Astrocyte of the hippocampus (primary cell): ENCODE results near the gene TRH.
"Not testable (repeated sequence)": the region's sequence is repeated elsewhere in the genome, so short reads cannot be mapped to it uniquely, and the experiment has no call there.

Experiments
- DNase-seq: peaks from one replicate; pipeline ENCODE4 v3.0.0; 2011; ENCODE audit warnings: low read depth, low spot score

Gene TRH

DNA sequence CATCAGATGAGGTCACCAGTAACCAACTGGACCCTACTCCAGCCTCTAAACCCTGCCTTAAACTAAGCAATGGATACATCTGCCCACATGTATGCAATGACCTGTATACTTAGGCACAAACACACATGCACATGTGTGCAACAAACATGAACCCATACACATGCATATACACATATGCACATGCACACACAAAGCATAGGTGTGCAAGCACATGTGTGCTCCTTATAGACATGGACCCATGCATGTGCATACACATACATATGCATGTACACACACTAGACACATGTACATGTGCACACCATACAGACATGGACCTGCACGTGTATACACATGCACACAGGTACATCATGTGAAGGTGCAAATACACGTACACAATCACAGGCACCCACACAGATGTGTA, 8.6 kb upstream of the TRH start:
- DNase-seq: no peak

DNA sequence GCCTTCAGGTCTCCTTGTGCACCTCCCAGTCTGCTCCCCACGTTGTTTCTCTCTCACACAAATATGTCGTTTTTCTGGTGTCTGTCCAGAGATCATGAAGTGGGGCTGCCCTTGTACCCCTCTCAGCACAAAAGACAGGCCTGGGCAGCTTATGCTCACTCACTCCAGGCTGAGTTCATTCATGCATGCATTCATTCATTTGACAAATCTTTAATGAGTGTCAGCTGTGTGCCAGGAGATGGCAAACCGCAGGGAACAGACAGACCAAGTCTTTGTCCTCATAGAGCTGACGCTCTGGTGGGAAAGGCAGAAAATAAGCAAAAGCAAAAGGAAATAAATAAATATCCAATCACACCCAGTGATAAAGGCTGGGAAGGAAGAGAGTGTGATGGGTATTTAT, 7.6 kb upstream of the TRH start:
- peak; percentile 18 for DNase-seq

DNA sequence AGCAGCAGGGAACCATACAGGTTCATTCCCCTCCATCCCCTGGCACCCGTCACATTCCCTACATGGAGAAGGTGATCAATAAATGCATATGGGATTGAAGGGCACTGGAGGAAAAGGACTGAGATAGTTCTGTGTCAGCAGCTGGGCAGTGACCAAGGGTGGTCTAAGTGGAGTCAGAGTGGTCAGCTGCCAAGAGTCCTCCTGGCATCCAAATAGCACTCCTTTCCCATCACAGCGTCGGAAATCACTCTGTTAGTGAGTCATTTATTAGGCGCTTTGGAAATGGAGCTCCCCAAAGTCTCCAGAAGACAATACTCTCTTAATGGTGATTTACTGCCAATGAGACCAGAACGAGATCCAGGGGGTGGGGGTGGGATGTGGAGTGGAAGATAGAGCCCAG, 6.8 kb upstream of the TRH start:
- no peak for DNase-seq

DNA sequence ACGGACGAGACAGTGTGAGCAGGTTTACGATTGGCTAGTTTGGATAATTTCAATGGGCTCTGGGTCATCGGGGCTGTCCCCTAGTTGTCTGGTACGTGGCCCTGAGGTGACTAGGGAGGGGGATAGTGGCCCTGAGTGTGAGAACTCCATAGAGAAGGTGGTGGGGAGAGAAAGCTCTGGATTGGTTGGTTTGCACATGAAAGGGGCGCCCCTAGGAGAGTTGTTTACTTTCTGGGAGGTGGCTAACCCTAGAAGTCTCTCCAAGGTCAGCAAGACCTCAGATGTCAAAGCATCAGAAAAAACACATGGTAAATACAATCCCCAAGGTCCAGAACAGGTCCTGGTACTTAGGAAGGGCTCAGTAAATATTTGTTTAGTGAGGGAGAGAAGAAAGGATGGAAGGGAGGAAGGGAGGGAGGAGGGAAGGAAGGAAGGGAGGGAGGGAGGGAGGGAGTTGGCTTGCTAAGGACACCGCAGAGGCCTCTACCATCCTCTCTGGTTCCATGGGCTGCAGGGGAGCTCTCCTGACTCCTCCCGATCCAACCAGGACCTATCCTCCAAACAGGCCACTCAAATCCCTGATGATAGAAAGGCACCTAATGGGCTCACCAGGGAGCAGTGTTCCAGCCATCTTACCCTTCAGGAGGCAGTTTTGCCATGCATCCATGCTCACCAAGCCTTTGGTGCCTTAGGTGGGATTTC, 3.0 kb upstream of the TRH start:
- DNase-seq: no peak

DNA sequence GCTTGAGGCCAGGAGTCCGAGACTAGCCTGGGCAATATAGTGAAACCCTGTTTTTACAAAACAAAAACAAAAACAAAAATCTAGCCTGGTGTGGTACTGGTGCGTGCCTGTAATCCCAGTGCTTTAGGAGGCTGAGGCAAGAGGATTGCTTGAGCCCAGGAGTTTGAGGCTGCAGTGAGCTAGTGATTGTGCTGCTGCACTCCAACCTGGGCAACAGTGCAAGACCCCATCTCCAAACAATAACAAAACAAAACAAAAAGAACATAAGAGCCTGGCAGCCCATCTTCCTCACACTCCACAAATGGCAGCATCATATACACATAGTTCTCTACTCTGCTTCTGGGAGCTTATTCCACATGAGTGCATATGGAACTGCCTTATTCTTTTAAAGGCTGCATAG, 2.2 kb upstream of the TRH start:
- no peak for DNase-seq

GRCh38 chr3:129973853-129974563, 512 bp upstream of the TRH start:
- DNase-seq: no peak

GRCh38 chr3:129974833-129975704, 549 bp downstream of the TRH start:
- peak; percentile 17 for DNase-seq

GRCh38 chr3:129975705-129976048, 1.2 kb downstream of the TRH start:
- no peak for DNase-seq

DNA sequence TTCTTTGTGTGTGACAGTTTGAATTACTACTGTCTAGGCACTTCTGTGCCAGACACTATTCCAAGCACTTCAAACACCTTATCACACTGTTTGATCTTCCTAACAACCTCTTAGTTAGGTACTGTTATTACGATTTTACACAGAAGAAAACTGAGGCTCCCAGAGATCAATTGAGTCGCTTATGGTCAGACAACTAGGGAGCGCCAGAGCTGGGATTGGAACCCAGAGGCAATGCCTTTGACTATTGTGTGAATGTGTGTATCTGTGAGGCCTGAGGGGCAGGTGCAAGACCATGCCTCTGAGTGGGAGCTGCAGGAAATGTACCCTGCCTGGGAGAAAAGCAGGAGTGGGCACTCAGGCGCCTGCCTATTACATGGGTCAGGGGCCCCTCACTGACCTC, 1.8 kb downstream of the TRH start:
- no peak for DNase-seq

DNA sequence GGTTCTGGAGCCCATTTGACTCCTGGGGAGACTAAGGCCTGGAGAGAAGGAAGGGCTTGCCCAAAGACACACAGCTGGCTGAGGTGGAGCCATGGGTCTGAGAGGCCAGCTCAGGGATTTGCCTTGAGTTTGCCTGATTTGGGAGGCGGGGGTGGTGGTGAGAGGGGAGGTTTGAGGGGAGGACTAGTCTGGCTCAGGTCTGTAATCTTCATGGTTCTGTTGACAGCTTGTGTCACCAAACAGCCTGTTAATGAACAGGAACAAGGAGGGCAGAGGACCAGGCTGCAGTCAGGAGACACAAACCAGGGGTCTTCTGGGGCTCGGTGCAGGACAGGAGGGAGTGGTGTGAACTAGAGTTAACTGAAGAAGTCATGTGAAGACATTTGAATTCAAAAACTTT, 3.6 kb downstream of the TRH start:
- DNase-seq: no peak

- no peak for DNase-seq
Measured at GRCh38 chr3:129979905-129980304, 5.4 kb downstream of the TRH start.

GRCh38 chr3:129983561-129983960, 9.0 kb downstream of the TRH start:
- no peak for DNase-seq

DNA sequence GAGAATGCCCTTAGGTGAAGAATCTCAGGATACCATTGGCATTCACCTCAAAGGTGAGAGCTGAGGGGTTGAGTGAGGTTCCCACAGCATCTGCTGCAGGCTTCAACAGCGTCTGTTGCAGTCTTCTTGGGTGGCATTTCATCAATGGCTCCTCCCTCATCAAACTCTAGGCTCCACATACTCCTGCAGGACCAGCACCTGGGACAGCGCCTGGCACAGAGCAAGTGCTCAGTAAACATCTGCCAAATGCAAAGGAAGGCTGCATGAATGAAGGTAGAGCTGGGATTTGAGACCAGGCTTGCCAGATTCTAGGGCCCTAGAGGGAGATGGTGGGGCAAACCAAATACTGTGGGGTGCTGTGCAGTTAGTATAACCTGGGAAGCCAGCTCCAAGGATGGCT, 9.6 kb downstream of the TRH start:
- DNase-seq: peak; percentile 36

DNA sequence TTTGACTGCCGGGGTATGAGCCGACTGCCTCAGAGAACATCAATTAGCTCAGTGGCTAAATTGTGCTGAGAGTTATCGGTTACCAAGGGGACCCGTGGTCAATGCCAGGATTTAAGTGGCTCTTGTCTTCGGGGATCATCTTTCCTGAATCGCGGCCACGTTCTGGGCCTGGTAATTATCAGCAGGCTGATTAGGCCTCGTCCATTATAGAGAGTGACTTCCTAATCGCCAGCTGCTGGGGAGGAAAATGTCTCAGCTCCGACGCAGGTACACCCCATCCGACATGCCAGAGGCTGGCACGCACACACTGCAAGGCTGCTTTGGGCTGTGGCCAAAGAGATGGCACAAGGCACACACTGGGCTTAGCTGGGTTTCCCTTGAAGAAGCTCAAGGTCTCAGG, 10.6 kb downstream of the TRH start:
- DNase-seq: no peak

- DNase-seq: no peak
Measured at GRCh38 chr3:129988429-129988828, 13.9 kb downstream of the TRH start.

DNA sequence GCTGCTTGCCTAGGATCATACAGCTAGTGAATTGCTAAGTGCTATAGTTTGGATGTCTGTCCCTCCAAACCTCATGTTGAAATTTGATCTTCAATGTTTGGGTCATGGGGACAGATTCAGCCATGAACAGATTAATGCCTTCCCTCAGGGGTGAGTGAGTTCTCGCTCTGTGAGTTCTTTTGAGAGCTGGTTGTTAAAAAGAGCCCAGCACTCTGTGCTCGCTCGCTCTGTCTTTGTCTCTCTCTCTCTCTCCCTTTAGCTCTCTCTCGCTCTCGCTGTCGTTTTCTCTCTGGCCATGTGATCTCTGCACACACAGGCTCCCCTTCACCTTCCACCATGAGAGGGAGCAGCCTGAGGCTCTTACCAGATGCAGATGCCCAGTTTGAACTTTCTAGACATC, 14.9 kb downstream of the TRH start:
- no peak for DNase-seq

GRCh38 chr3:129992781-129993180, 18.3 kb downstream of the TRH start:
- DNase-seq: peak; percentile 32

GRCh38 chr3:129994883-129995559, 20.5 kb downstream of the TRH start:
- no peak for DNase-seq

GRCh38 chr3:129996073-129996472, 21.6 kb downstream of the TRH start:
- DNase-seq: no peak

GRCh38 chr3:129999176-129999575, 24.7 kb downstream of the TRH start:
- not testable (repeated sequence) for DNase-seq

DNA sequence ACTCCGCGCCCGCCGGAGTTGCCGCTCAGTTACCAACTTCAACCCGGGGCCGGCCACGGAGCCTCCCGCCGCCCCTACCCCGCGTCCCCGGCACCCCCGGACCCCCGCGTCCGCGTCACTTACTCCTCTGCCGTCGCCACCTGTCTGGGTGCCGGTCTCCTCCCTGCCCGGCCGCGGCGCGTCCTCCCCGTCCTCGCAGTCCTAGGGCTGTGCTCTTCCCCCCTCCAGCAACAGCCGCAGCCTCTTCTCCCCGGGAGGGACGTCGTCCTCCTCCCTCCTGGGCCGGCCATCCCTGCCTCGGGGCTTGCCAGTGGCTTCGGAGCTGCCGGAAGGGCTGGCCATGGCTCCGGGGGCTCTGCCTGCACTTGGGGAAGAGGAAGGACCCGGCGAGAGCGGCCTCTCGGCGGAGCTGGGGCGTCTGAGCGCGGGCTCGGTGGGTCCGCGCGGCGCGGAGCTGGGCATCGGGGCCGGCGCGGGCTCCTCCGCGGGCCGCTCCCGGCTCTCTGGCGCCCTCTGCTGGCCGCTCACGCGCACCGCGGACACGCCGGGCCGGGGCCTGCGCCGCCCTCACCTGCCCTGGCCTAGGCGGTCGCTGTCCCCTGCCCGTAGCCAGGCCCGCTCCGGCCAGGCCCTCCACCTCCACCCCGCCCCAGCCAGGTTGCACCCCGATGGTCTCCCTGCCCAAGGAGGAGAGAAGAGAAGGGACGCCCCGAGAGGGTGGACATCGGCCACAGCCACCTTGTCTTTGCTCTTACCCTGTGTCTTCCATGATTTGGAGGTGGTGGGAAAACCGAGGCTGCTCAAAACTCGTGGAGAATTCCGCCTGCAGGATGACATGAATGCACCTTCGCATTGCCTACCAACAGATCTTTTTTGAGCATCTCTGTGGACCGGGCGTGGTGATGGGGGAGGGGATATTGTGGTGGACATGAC, 28.4 kb downstream of the TRH start:
- DNase-seq: peak; percentile 73
